H1 (cell line): ENCODE results near the gene ZDHHC9.

Experiments used
- CBX8 ChIP-seq: fragments of 300-800, 300-1000 bp; sonication (generic); IDR thresholded peaks from 2 replicates; pipeline ENCODE4 v1.7.1; 2016; ENCODE audit warnings: low read depth, low read length, borderline replicate concordance
- CEBPB ChIP-seq: IDR thresholded peaks from 2 replicates; pipeline ENCODE4 v1.6.1; 2012; ENCODE audit warnings: low read depth, low read length
- EGR1 ChIP-seq: IDR thresholded peaks from 2 replicates; pipeline ENCODE4 v1.6.1; 2011; ENCODE audit warnings: low read depth, low read length, borderline replicate concordance
- EZH2 ChIP-seq: fragments of 200-600 bp; sonication (generic); IDR thresholded peaks from 2 replicates; pipeline ENCODE4 v1.7.1; 2012; ENCODE audit warnings: low read depth, mild to moderate bottlenecking, moderate library complexity, low read length, inconsistent platforms; ENCODE audit not compliant: severe bottlenecking
- JUN ChIP-seq: IDR thresholded peaks from 2 replicates; pipeline ENCODE4 v1.6.1; 2011; ENCODE audit warnings: low read depth, mild to moderate bottlenecking, improper control_type of control experiment, low read length
- JUND ChIP-seq: IDR thresholded peaks from 2 replicates; pipeline ENCODE4 v1.6.1; 2011; ENCODE audit warnings: mild to moderate bottlenecking, improper control_type of control experiment, low read length
- MAX ChIP-seq: IDR thresholded peaks from 2 replicates; pipeline ENCODE4 v1.6.1; 2012; ENCODE audit warnings: inconsistent platforms
- POLR2A ChIP-seq, 2 experiments: IDR thresholded peaks; 1 replicate in 1 of 2; 2 replicates in 1 of 2; pipeline ENCODE4 v1.6.1; 2011; ENCODE audit warnings: low read depth in 2 of 2, low read length in 2 of 2, mild to moderate bottlenecking in 2 of 2; ENCODE audit errors: control extremely low read depth in 1 of 2
- POLR2AphosphoS5 ChIP-seq: IDR thresholded peaks from 2 replicates; pipeline ENCODE4 v1.6.1; 2011; ENCODE audit warnings: low read depth, low read length
- POU5F1 ChIP-seq: IDR thresholded peaks from 2 replicates; pipeline ENCODE4 v1.6.1; 2011; ENCODE audit warnings: low read depth, mild to moderate bottlenecking, low read length, moderate library complexity
- RAD21 ChIP-seq, 2 experiments: IDR thresholded peaks in 1 of 2; conservative IDR thresholded peaks in 1 of 2; 2 replicates each; pipeline ENCODE4 v1.6.1; 2011; ENCODE audit warnings: low read depth in 2 of 2, low read length in 2 of 2, improper control_type of control experiment in 1 of 2, inconsistent platforms in 1 of 2, mild to moderate bottlenecking in 1 of 2, moderate library complexity in 1 of 2
- TF ChIP-seq, protein P1 (sequence below), 3 experiments: IDR thresholded peaks; 1 replicate in 2 of 3; 2 replicates in 1 of 3; pipeline versions ENCODE4 v1.5.1 to v1.6.1; 2011; ENCODE audit warnings: low read length in 3 of 3, mild to moderate bottlenecking in 3 of 3, inconsistent platforms in 2 of 3, low read depth in 1 of 3, moderate library complexity in 1 of 3; ENCODE audit not compliant: insufficient read depth in 1 of 3; ENCODE audit errors: control extremely low read depth in 1 of 3

- TF ChIP-seq, protein P1, sequence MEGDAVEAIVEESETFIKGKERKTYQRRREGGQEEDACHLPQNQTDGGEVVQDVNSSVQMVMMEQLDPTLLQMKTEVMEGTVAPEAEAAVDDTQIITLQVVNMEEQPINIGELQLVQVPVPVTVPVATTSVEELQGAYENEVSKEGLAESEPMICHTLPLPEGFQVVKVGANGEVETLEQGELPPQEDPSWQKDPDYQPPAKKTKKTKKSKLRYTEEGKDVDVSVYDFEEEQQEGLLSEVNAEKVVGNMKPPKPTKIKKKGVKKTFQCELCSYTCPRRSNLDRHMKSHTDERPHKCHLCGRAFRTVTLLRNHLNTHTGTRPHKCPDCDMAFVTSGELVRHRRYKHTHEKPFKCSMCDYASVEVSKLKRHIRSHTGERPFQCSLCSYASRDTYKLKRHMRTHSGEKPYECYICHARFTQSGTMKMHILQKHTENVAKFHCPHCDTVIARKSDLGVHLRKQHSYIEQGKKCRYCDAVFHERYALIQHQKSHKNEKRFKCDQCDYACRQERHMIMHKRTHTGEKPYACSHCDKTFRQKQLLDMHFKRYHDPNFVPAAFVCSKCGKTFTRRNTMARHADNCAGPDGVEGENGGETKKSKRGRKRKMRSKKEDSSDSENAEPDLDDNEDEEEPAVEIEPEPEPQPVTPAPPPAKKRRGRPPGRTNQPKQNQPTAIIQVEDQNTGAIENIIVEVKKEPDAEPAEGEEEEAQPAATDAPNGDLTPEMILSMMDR (IDR thresholded peaks at IDR 0.05; ENCODE audit: control extremely low read depth in 1 of 3, insufficient read depth in 1 of 3, low read depth in 1 of 3, low read length in 3 of 3), result no peak
- TF ChIP-seq EZH2 (no peak), MAX (no peak), POLR2AphosphoS5 (no peak), CEBPB (no peak), POLR2A (IDR thresholded peaks at IDR 0.05; ENCODE audit: control extremely low read depth in 1 of 2, low read depth in 2 of 2, low read length in 2 of 2) (no peak), JUN (no peak), JUND (no peak), CBX8 (no peak), RAD21 (IDR thresholded peaks at IDR 0.05 in 1 of 2, conservative IDR thresholded peaks at IDR 0.05 in 1 of 2; ENCODE audit: low read depth in 2 of 2, low read length in 2 of 2) (no peak), POU5F1 (no peak), EGR1 (no peak)
Measured at GRCh38 chrX:129846716-129847115, 3.0 kb upstream of the ZDHHC9 start.
